Astrocyte of the spinal cord (primary cell): ENCODE measurements around the gene C21orf58.

Experiments used
- DNase-seq: peaks from one replicate; pipeline ENCODE4 v3.0.0; 2011; ENCODE audit warnings: low read depth, low spot score
- H3K4me3 ChIP-seq: 2 replicates; pipeline ENCODE4 v1.5.1; 2011; ENCODE audit warnings: low read depth, mild to moderate bottlenecking, low read length, moderate library complexity
- in situ Hi-C: cut with HindIII; loops from 2 replicates; pipeline ENCODE4 v1.10.0; 2017; ENCODE audit warnings: low sequenced_read_pairs
- TF ChIP-seq, protein P1 (sequence below): IDR thresholded peaks from 2 replicates; pipeline ENCODE4 v1.5.1; 2012; ENCODE audit warnings: low read depth, mild to moderate bottlenecking, low read length, inconsistent platforms

Gene C21orf58

DNA sequence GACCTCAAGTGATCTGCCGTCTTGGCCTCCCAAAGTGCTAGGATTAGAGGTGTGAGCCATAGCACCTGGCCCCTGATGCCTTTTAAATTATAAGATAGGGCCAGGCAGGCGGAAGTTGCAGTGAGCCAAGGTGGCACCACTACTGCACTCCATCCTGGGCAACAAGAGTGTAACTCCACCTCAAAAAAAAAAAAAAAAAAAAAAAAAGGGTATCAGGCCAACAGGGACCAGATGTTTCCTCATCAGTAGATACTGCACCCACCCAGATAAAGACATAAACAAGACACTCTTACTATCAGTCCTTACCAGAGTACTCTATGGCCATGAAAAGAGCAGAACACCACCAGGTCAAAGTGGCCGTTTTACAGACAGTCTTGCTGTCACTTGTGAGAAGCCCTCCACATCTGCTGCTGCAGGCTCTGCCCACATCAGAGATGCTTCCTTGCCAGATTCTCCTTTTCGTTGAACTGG is 3.3 kb downstream of the C21orf58 start:
- H3K4me3 ChIP-seq: no peak overlapping the region
- in situ Hi-C loops: no loop called here
- no peak for DNase-seq
- TF ChIP-seq, protein P1, sequence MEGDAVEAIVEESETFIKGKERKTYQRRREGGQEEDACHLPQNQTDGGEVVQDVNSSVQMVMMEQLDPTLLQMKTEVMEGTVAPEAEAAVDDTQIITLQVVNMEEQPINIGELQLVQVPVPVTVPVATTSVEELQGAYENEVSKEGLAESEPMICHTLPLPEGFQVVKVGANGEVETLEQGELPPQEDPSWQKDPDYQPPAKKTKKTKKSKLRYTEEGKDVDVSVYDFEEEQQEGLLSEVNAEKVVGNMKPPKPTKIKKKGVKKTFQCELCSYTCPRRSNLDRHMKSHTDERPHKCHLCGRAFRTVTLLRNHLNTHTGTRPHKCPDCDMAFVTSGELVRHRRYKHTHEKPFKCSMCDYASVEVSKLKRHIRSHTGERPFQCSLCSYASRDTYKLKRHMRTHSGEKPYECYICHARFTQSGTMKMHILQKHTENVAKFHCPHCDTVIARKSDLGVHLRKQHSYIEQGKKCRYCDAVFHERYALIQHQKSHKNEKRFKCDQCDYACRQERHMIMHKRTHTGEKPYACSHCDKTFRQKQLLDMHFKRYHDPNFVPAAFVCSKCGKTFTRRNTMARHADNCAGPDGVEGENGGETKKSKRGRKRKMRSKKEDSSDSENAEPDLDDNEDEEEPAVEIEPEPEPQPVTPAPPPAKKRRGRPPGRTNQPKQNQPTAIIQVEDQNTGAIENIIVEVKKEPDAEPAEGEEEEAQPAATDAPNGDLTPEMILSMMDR: no peak

DNA sequence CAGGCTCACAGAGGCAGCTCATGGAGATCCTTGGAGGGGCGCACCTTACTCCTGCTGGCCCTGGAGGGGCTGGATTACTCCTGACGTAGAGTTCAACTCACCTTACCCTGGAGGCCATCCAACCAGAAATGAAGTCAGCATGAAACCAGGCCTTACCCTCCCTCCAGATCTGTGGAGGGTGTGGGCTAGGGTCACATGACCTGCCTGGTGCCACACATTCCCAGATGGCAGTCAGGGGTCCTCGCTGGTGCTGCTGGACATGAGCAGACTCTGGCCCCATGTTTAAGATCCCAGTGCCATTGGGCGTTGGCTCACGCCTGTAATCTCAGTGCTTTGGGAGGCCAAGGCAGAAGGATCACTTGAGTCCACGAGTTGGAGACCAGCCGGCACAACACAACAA is 4.5 kb downstream of the C21orf58 start:
- no peak overlapping the region for H3K4me3 ChIP-seq
- TF ChIP-seq, protein P1: no peak
- in situ Hi-C loops: no loop called here
- DNase-seq: no peak

DNA sequence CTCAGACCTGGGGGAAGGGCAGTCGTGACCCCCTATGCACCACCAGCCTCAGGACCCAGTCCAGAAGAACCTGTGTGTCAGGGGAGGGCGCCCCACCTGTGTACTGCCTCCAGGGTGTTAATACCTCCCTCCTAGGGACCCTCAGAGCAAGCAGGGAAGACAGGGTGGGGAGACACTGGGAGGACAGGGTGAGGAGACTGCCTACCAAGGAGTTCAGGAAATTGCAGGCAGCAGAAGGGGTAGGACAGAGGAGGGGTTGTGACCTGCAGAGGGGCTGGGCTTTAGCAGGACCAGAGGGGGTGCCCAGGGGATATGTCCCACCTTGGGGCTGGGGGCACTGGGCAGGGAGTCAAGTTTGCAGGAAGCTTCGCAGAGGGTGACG is 5.2 kb downstream of the C21orf58 start:
- DNase-seq: no peak
- TF ChIP-seq, protein P1: no peak
- no peak overlapping the region for H3K4me3 ChIP-seq
- in situ Hi-C loops: no loop called here

DNA sequence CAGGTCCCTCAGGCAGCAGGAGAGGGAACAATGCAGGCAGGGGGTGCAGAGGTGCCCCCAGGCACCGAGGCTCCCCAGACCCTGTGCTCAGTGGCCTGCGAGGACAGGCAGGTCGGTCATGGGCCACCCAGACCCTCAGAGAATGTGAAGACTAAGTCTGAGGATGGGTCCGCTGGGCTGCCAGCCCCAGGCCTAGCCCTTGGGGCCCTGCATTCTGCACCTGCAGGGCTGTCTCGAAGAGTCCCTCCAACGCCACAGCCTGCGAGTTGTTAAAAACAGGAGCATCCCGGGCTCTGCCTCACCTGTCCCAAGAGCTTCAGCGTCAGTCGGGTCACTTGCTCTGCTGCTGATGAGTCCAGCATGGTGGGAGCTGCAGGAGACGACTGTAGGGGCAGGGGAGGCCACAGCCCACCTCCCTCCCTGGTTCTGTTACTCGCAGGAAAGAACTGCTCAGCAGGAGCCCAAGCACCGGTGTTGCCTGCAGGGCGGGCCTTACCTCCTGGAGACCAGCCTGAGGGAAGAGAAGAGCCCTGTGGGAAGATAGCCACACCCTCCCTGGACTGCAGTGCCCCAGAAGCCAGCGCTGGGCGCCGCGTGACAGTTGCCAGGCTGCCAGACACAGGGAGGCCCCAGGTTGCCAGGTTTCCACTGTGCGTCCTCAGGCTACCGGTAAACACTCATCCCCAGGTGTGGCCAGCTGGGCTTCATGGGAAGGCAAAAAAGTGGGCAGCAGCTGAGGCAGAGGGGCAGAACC is 5.8 kb downstream of the C21orf58 start:
- in situ Hi-C loops: no loop called here
- DNase-seq: no peak
- TF ChIP-seq, protein P1: no peak
- H3K4me3 ChIP-seq: no peak overlapping the region

DNA sequence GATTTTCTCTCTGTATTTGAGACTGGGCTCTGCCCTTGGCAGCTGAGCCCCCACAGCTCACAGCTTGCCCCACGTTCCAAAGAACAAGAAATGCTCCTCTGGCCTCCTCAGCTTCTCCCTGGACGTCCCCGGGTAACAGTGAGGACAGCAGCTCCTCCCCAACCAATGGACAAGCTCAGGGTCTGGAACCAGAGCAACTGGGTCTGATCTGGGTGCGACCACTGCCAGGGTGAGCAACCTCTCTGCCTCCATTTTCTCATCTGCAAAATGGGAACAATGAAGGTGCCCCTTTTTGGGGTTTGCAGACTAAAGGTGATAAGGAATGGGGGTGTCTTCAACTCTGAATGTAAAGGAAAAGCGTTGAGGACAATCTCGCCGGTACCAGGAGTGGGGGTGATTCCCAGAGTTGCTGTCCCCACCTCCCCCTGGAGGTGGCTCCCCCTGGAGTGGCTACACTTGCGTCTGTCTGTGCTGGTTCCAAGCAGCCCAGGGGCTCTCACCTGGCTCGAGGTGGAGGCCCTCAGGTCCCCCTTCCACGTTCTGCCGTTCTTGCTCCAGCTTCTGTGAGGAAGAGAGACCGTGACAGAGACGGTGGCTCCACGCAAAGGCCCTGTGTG is 6.9 kb downstream of the C21orf58 start:
- TF ChIP-seq, protein P1: no peak
- in situ Hi-C loops: no loop called here
- no peak overlapping the region for H3K4me3 ChIP-seq
- no peak for DNase-seq

DNA sequence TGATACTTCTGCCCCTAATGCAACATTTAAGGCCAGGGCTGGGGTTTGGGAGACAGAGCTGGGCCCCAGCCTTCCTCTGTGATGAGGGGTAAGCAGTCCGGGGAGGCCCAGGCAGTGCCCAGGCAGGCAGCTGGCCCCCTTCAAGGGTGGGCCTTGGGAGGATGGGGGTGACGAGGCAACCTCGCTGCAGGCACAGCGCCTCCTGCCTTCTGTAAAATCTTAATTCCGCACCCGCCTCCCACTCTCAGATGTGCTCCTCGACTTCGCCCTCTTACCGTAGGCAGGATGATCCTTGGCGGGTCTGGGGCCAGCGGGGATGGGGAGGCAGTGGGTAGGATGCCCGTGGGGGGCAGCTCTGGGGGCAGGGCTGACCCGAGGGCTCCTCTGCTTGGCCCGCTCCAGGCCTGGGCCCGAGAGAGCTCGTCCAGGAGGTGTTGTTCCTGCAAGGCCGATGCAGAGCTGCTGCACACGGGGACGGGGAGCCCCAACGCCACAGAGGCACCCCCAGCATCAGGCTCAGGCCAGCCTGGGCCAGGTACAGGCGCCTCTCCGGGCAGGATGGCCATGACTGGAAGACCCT is 9.1 kb downstream of the C21orf58 start:
- in situ Hi-C loops: no loop called here

More for the DNA sequence above, 9.1 kb downstream of the C21orf58 start:
- no peak for DNase-seq
- H3K4me3 ChIP-seq: no peak overlapping the region
- TF ChIP-seq, protein P1: no peak
